ENCODE data around the gene CNTNAP5. TPM values are rescaled to one million over a fixed set of nuclear protein-coding genes. Genes with fewer than 3 reads are reported as not detected.

The CNTNAP5 gene
- total RNA-seq, 1 experiment from 2014 or later: not detected

GRCh38 chr2:124001696-124002430 lies 23.2 kb upstream of the CNTNAP5 start:
- Mint-ChIP-seq H3K27me3 (ENCODE audit: insufficient read depth, unreplicated experiment) (no peaks in the 10 kb centered on the region), H3K36me3 (ENCODE audit: insufficient read depth, unreplicated experiment) (no peaks in the 10 kb centered on the region), H3K4me1 (ENCODE audit: insufficient read depth, unreplicated experiment) (peaks cover 31% of the 10 kb centered on the region), H3K27ac (ENCODE audit: low read depth, unreplicated experiment) (peak overlapping the region; percentile 46), H3K4me3 (ENCODE audit: unreplicated experiment) (no peak overlapping the region), H3K9me3 (ENCODE audit: unreplicated experiment) (no peaks in the 10 kb centered on the region)
- peak; percentile 78 for DNase-seq (ENCODE audit: unreplicated experiment)
- BruUV-seq (replicated peaks): no TSS peak
- no peak for TF ChIP-seq CTCF (IDR thresholded peaks at IDR 0.05; ENCODE audit: unreplicated experiment)
- intact Hi-C loops (cut with micrococcal nuclease): no loop called here
- ChIA-PET CTCF (no interaction called here), POLR2A (interaction anchor here (0.9 kb wide), 1 partner anchor 162 kb away, joined by 3 read pairs; no protein-coding TSS in a partner anchor)

- DNase-seq (ENCODE audit: unreplicated experiment): peak; percentile 22
- no peaks in the 10 kb centered on the region for H3K36me3 Mint-ChIP-seq (ENCODE audit: insufficient read depth, unreplicated experiment)
- no peaks in the 10 kb centered on the region for H3K9me3 Mint-ChIP-seq (ENCODE audit: unreplicated experiment)
- H3K27me3 Mint-ChIP-seq (ENCODE audit: insufficient read depth, unreplicated experiment): no peaks in the 10 kb centered on the region
- POLR2A ChIA-PET: no interaction called here
- H3K4me3 Mint-ChIP-seq (ENCODE audit: unreplicated experiment): no peak overlapping the region
- CTCF ChIA-PET: interaction anchor here (0.5 to 1.3 kb wide), 4 partner anchors 19 to 1058 kb away, joined by 3 to 5 read pairs (median 4); no protein-coding TSS in a partner anchor
- no peak overlapping the region for H3K27ac Mint-ChIP-seq (ENCODE audit: low read depth, unreplicated experiment)
- intact Hi-C loops (cut with micrococcal nuclease): loop anchor here (1.0 kb wide), 1 partner anchor 1058 kb away; no protein-coding TSS in a partner anchor
- peaks cover 4% of the 10 kb centered on the region for H3K4me1 Mint-ChIP-seq (ENCODE audit: insufficient read depth, unreplicated experiment)
- no TSS peak for BruUV-seq (replicated peaks)
- TF ChIP-seq CTCF (IDR thresholded peaks at IDR 0.05; ENCODE audit: unreplicated experiment): peak; percentile 43
Observed at GRCh38 chr2:124018890-124019289, 6.2 kb upstream of the CNTNAP5 start.

GRCh38 chr2:124024561-124025170 lies 421 bp upstream of the CNTNAP5 start:
- ChIA-PET POLR2A (no interaction called here), CTCF (interaction anchor here (1.0 to 7.7 kb wide), 3 partner anchors 22 to 1490 kb away, joined by 3 to 98 read pairs (median 4); no protein-coding TSS in a partner anchor)
- Mint-ChIP-seq H3K9me3 (ENCODE audit: unreplicated experiment) (no peaks in the 10 kb centered on the region), H3K4me3 (ENCODE audit: unreplicated experiment) (no peak overlapping the region), H3K27ac (ENCODE audit: low read depth, unreplicated experiment) (no peak overlapping the region), H3K27me3 (ENCODE audit: insufficient read depth, unreplicated experiment) (no peaks in the 10 kb centered on the region), H3K36me3 (ENCODE audit: insufficient read depth, unreplicated experiment) (no peaks in the 10 kb centered on the region), H3K4me1 (ENCODE audit: insufficient read depth, unreplicated experiment) (peaks cover 10% of the 10 kb centered on the region)
- intact Hi-C loops (cut with micrococcal nuclease): loop anchor here (5.0 to 10.0 kb wide), 3 partner anchors 298 to 1720 kb away; no protein-coding TSS in a partner anchor
- TF ChIP-seq CTCF (IDR thresholded peaks at IDR 0.05; ENCODE audit: unreplicated experiment): no peak
- no TSS peak for BruUV-seq (replicated peaks)
- DNase-seq (ENCODE audit: unreplicated experiment): no peak

GRCh38 chr2:124025891-124026434 lies 876 bp downstream of the CNTNAP5 start:
- intact Hi-C loops (cut with micrococcal nuclease): loop anchor here (2.0 to 10.0 kb wide), 4 partner anchors 296 to 1719 kb away; no protein-coding TSS in a partner anchor
- Mint-ChIP-seq H3K27me3 (ENCODE audit: insufficient read depth, unreplicated experiment) (no peaks in the 10 kb centered on the region), H3K4me1 (ENCODE audit: insufficient read depth, unreplicated experiment) (peaks cover 12% of the 10 kb centered on the region), H3K27ac (ENCODE audit: low read depth, unreplicated experiment) (no peak overlapping the region), H3K9me3 (ENCODE audit: unreplicated experiment) (no peaks in the 10 kb centered on the region), H3K36me3 (ENCODE audit: insufficient read depth, unreplicated experiment) (no peaks in the 10 kb centered on the region), H3K4me3 (ENCODE audit: unreplicated experiment) (no peak overlapping the region)
- TF ChIP-seq CTCF (IDR thresholded peaks at IDR 0.05; ENCODE audit: unreplicated experiment): no peak
- CTCF ChIA-PET: interaction anchor here (0.5 to 7.7 kb wide), 14 partner anchors 10 to 1616 kb away, joined by 3 to 98 read pairs (median 3); no protein-coding TSS in a partner anchor
- POLR2A ChIA-PET: no interaction called here
- no TSS peak for BruUV-seq (replicated peaks)
- DNase-seq (ENCODE audit: unreplicated experiment): no peak
